GM04503 (cell line): ENCODE measurements around the gene COL17A1.

ENCODE experiments used
- DNase-seq: peaks from one replicate; pipeline ENCODE4 v3.0.0-alpha.2; 2012; ENCODE audit warnings: low read depth

Gene COL17A1

DNA sequence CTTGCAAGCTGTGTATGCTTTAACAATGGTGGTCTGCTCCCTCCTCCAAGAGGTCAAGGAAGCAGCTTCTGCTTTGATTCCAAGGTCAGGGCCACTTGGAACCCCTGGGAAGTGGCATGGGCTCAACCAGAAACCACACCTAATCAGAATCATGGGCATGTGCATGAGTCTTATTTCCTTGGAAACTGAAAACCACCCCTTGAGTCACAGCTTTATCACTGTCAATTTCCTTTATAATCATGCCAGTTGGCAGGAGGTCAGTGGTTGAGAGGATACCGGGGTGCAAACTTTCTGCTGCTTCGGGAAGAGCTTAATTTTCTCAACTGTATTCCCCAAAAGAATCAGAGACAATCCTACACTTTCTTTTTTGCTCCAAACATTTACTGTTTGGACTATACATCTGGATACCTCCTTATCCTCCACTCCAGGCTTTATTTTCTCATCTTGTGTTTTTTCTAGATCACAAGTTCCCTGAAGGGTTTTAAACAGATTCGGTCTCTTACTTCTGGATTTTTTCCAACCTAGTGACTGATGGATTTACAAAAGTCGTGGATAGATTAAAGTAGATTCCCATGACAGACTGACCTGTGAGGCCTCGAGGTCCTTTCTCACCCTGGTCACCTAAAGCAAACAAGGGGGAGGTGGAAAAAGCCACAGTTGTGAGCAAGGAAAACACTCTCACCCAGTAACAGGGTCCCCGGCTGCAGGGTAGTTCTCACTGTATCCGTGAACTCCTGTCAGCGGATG is 36.0 kb downstream of the COL17A1 start:
- DNase-seq = peak; percentile 45

DNA sequence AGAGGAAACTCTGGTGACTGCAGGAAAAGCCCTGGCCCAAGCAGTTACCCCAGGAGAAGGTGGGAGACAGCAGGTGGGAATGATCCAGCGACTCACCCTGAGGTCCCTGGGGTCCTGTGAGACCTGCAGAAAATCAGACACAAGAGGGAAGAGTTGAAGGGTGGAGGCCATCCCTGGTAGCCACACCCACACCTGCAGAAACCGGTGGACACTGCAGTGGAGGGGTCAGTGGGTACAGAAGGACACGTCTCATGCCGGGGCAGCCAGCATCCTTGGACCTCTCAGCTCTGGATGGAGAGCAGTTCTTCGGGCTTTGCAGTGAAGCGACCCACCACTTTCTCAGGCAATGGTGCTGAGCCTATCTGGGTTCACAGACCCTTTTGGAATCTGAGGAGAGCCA is 39.0 kb downstream of the COL17A1 start:
- no peak for DNase-seq

DNA sequence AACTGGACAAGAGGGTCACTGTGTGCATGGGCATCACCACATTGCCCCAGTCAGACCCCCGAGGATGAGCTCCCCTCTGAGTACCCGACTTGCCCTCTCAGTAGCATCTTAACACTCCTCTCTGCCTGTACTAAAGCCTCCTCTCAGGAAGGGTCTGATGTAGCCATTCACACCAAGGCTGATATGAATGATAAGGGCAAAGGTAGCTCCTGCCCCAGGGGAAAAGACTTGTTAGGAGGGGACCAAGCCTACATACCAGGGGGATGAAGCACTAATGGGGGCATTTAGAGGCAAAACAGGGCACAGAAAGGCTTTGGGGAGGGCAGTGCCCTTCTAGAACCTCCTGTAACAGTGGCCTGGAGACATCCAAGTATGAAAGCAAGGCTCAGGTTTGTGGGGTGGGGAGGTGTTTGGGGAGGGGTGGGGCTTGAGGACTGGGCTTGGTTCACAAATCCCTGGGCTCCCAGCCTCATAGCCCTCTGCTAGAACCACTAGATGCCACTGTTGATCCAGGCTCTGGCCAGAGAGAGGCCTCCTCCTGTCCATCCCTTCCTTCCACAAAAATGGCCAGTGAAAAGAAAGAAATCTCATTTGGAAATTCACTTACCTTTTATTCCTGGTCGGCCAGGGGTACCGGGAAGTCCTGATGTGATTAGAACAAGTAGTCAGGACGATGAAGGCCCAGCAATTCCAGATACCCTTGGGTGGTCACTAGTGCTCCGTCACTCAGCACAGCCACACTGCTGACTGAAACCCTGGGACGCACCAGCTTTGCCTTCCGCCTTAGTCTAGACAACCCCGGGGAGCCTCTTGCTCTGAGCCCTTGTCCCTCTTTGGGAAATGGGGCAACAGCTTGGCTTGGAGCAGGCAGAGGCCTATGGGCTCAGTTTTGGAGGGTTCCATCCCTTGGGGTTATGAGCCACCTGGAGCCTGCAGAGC is 40.3 kb downstream of the COL17A1 start:
- peak; percentile 24 for DNase-seq

DNA sequence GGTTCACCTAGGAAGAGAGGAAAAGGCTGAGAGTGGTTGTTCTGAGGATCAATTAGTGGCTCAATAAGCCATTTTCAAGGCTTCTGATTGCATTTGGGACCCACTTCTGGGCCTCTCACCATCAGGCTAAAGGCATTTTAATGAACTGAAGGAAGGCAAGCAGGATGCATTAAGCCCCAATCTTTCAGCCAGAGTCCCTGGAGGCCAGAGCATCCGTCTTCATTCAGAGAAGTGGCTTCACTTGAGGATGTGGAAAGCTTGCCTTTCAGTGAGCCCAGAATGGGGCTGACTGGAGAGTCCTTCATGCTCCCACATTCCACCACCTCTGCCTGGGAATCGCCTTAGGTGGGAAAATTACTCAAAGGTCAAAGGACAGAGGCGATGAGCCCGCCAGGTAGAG is 41.8 kb downstream of the COL17A1 start:
- no peak for DNase-seq

DNA sequence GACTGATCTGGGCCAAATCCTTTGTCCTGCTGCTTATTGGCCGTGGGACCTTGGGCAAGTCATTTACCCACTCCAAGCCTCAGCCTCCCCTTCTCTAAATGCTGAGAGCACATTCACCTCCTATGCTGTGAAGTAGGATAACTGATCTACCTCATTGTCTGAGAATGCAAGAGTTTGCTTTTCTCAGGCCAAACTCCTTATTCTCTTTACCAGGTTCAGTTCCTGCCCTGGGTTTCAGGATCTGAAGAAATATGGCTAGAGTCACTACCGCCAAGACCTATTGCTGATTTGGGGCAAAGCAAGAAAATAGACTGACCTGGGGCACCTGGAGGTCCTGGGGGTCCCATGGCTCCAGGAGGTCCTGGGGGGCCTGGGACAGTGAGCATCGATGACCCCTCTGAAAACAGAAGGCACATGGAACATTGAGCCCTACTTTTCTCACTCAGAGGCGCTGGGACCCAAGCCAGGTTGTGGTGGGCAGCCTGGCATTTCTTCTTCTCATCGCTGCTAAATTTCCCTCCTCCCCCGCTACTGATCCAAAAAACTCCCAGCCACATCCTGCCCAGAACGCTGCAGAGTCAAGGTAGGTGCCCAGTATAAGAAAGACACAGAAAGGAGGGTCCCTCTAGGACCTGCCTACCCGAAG is 42.4 kb downstream of the COL17A1 start:
- no peak for DNase-seq

DNA sequence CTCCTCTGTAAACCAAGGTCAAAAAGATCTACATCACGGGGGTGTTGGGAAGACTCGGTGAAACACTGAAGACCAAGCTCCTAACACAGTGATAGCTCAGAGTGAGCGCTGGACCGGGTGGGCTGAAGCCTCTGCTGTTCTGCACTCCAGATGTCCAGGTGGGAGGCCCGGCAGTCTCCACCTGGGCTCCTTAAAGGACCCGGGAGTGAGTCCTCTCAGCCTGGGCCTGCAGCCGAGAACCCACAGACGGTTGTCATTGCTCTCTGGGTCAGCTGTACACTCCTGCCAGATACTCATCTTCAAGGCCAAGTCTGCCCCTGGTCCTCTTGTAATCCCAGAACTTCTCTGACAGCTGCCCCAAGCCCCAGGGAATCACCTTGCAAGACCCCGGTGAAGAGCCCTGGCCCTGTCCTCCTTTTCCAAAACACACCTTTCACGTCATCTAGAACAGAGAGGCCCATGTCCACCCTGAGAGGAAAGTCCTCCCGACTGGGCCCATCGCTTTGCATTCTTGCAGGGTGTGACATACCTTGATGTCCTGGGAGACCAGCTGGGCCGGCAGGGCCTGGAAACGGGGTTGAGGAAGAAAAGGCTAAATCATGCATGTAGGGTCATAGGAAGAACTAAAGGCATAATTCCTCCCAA is 43.7 kb downstream of the COL17A1 start:
- no peak for DNase-seq

DNA sequence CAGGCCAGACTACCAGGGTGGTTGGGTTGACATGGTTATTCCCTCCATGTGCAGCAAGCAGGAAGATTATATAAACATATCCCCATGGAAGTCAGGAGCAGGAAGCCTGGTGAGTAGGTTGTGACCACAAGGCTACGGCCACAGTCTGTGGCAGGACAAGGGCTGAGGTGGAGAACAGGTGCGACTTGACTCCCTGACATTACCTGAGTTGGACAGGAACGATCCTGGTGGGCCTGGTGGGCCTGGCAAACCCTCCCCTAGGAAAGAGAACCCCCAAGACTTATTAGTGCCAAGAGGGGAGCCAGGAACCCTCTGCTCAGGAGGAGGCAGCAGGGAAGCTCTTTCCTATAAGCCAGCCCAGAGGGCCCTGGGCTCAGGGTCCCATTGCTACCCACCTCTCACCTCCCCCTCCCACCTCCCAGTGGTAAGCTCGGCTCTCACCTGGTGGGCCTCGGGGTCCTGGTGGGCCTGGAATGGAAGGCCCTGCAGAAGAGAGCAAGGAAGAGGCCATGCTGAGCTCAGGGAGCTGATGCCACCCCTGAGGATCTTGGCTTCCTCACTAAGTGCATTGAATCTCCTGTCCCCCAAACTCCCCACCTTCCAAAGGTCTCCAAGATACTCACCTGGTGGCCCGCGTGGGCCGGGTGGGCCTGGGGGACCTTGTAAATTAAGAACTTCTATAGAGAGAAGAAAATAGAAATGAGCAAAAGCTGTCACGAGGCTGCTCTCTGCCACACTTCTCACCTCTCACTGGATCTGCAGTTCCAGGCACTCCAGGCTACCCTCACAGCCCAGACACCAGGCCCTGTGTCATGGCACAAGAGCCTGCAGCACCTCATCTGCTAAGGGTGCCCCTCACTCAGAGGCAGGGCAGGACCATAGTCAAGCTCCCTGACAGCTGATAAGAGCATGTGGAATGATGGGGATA is 44.6 kb downstream of the COL17A1 start:
- DNase-seq = no peak

DNA sequence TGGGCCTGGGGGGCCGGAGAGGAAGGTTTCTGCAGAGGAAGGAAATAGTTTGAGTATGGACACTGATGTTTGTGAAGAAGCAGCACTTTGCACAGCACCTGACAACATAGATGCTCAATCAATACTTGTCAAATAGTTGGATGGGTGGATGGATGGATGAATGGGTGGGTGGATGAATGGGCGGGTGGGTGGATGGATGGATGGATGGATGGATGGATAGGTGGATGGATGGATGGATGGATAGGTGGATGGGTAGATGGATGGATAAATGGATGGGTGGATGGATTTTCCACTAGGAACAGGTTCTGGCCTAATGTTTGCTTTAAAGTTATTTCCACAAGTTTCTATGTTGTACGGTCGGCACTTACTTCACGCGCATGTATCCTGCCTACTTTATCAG is 45.3 kb downstream of the COL17A1 start:
- DNase-seq = no peak

DNA sequence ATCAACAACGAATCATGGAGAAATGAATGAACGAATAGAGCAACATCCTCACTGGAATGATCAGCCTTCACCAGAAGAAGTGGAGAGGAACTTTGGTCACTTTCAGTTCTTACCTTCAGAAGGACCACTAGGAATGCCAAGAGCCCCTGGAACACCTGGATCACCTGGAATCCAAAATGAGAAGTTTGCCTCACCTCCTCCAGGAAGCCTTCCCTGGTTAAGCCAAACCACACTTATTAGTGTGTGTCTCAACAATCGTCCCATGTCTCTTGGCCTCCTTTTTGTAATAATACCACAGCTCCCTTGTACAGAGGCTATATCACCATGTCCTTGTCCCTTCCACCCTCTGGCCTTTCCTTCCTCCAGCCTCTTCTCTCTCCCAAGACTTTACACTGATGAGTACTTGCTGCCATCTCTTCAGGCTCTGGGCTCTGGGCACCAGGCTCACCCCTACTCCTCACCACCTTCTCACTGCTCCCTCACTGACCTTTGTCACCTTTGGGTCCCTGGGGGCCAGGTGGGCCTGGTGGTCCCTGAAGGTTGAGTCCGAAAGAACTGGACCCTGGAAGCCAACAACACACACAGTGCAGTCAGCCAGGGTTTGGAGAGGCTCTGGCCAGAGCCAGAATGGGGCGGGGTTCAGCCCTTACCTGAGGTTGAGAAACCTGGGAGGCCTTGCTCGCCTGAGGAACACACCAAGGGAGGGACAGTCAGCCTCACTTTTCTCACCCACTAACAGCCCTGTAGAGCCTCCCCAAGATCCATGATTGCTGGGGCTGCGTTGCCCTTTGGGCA is 46.5 kb downstream of the COL17A1 start:
- no peak for DNase-seq

DNA sequence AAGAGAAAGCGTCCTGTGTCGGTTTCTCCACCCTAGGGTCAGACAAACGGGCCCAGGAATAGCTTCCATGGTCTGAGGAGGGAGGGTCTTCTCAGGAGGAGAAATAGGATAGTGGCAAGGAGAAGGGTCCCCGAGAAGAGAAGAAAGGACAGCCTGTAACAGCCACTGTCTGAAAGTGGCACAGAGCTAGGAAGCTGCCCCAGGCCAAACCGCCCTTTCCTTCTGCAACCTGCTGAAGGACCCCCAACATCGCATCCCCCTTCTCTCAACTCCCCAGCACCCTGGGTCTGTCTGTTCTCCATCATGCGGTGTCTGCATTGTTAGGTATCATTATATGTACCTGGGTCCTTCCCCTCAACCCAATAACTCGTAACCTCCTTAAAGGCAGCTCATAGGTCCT is 47.1 kb downstream of the COL17A1 start:
- no peak for DNase-seq

DNA sequence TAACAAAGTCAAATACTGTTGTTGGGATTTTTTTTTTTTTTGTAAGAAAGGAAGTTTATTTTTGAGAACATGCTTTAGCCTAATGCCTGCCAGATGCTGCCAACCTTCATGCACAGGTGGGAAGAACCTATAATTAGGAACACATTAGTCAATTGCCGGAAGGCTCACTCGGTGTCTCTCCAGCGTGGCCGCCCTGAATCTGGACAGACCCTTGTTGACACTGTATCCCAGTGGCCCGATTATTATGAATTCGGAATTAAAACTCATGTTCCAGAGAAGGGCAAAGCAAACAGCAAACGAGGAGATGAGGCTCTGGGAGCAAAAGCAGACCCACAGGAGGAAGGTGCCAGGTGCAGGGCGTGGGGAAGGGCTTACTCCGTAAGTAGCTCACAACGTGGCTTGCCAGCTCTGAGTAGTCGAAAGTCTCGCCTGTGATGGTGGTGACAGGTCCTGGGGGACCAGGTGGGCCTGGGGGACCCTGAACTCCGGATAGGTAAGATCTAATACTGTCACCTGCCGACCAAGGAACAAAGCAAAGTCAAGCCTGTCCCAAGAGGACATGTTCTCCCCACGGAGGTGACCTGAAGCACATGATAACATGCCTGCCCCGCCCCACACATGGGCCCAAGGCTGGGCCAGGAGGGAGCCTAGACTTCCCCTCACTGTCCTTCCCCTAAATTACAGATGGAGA is 48.3 kb downstream of the COL17A1 start:
- DNase-seq = no peak

DNA sequence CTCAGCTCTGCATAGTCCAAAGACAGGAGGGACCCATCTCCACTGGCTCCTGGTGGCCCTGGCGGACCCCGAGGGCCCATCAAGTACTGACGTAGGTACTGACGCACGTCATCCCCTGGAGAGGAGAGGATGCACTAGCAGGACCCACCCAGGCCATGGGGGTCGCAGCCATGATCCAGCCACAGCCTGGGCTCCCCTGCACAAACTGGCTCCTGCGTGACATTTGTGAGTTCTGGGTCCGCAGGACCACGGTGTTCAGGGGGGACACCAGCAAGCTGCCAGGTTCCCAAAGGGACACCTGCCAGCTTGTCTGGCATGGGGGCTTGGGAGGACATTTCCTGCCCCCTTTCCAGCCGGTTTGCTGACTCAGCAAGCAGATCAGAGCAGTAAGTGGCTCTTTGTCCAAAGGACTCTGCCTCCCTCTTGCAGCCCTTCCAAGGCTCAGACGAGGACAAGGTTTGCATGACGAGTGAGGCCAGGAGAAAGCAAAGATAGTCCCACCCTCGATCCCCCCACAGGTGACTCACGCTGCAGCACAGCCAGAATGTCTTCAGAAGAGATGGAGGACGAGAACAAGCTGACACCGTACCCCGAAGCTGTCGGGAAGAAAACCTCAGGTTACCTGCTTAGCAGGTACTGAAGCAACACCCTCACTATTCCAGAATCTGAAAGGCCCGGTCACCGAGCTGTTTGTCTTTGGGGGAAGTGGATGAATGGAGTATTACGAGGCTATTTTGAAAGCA is 49.0 kb downstream of the COL17A1 start:
- DNase-seq = no peak

DNA sequence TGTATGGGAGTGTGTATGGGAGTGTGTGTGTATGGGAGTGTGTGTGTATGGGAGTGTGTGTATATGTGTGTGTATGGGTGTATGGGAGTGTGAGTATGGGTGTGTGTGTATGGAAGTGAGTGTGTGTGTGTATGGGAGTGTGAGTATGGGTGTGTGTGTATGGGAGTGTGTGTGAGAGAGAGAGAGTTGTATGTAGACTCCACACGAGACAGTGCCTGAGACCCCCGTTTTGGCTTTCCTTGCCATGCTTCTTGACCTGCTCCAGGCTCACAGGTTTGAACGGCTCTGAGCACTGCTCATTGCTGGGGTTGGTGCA is 49.7 kb downstream of the COL17A1 start:
- DNase-seq = no peak

DNA sequence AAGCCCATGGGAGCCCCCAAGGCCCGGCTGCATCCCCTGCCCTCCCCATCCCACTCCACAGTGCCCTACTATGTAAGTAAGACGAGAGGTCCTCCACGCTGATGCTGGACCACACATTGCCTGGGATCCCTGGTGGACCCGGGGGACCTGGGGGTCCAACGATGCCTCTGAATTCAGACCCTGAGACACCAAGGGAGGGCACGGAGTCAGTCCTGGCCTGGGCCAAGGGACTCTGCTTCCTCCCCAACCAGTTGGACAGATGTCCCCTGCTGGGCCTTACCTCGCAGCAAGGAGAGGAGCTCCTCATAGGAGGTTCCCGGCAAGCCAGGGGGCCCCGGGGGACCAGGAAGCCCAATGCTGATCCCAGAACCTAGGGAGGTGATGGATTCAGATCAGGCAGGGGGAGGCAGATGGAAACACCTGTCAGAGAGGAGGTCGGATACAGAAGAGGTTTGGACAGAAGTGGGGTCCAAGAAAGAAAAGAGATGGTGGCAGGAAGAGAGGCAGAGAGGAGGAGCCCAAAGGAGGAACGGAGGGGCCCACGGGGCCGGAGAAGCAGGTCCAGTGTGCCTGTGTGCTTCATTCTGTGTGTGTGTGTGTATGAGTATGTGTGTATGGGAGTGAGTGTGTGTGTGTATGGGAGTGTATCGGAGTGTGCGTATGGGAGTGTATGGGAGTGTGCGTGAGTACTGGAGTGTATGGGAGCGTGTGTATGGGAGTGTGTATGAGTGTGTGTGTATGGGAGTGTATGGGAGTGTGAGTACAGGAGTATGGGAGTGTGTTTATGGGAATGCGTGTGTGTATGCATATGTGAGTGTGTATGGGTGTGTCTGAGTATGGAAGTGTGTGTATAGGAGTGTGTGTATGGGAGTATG is 50.2 kb downstream of the COL17A1 start:
- no peak for DNase-seq

DNA sequence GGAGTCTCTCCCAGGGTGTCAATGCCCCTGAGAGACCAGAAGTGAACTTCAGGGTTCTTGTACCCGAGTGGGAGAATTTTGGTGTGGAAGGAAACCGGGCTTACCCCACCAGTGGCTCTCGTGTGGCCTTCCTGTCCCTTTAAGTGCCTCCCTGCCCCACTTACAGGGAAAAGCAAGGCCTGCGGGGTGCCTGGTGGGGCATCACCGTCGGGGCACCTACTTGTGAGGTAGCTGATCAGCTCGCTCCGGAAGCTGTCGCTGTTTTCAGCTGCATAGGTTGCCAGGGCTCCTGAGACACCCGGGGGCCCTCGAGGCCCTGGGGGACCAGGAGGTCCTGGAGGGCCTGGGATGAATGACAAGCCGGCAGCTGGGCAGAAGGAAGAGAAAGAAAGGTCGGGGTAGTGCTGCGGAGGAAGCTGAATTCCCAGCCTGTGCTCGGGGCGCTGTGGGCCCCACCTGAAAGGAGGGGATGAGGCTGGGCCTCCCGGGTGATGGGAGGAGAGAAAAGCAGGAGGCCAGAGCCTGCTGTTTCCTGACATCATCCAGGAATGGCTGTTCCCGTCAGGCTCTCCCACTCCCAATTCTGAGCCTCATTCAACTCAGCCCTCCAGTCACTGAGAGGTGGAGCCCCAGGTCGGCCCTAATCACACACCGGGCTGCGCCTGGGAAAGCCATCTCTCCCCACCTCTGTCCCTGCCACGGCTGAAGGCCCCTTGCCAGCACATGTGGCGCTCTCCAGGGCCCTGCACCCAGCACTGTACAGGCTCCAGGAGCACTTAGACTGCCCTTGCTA is 51.1 kb downstream of the COL17A1 start:
- no peak for DNase-seq

DNA sequence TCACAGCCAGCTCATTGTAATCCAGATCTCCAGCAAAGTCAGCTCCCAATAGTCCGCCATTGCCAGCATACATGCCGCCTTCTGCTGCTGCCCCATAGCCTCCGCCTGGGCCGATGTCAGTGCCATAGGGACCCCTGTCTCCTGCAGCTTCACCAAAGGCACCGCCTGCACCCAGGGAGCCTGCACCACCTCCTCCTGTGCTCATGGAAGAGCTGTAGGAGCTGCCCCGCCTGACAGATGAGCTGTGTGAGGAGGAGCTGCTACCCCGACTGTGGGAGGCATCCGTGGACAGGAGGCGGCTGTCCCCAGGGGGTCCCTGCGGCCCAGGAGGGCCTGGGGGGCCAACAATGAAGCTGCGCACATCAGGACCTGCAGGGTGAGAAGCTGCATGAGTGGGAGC is 51.7 kb downstream of the COL17A1 start:
- no peak for DNase-seq

DNA sequence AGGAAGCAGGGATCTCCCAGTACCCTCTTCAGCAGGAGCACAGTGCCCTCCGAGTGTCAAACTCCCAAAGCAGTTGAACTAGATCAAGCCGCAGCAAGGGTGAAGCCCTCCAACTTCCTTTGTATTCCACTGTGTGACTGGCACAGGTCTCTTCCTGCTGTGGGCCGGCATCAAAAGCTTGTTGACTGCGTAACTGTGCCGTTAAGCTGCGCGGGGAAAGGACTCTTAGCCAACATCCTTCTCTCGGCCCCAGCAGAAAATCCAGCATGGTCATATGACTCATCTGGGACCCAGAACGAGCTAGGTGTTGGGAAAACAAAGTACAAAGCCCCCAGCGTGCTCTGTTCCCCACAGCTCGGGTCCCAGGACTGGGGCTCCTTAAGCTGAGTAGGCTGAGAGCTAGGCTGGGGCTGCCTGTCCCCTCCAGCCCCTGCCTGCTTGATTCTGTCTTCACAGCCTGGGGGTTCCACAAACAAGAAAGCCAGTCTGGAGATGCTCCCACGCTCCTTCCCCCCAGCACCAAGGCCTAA is 52.2 kb downstream of the COL17A1 start:
- DNase-seq = no peak
